Activated naive CD4-positive, alpha-beta T cell (primary cell): ENCODE data around the gene MRPL54.
"Not testable (repeated sequence)": the region's sequence is repeated elsewhere in the genome, so short reads cannot be mapped to it uniquely, and the experiment has no call there.

Experiments
- DNase-seq, 4 experiments: peaks; one replicate each; lab custom pipeline; 2025; lab: John Stamatoyannopoulos, UW

MRPL54 gene

DNA sequence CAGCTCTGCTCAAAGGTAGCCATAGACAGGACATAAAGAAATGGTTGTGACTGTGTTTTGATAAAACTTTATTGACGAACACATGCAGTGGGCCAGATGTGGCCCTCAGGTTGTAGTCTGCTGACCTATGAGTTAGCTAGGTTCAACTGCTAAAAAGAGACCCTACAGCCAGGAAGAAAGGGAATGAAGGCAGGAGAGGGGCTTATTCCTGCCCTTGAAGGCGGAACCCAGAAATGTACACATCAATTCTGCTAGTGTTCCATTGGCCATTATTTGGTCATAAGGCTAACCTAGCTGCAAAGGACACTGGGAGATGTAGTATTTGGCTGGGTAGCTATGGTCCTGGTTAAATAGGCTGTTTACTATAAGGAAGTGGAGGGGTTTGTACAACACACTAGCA lies 19.0 kb upstream of the MRPL54 start:
- no peak for DNase-seq

DNA sequence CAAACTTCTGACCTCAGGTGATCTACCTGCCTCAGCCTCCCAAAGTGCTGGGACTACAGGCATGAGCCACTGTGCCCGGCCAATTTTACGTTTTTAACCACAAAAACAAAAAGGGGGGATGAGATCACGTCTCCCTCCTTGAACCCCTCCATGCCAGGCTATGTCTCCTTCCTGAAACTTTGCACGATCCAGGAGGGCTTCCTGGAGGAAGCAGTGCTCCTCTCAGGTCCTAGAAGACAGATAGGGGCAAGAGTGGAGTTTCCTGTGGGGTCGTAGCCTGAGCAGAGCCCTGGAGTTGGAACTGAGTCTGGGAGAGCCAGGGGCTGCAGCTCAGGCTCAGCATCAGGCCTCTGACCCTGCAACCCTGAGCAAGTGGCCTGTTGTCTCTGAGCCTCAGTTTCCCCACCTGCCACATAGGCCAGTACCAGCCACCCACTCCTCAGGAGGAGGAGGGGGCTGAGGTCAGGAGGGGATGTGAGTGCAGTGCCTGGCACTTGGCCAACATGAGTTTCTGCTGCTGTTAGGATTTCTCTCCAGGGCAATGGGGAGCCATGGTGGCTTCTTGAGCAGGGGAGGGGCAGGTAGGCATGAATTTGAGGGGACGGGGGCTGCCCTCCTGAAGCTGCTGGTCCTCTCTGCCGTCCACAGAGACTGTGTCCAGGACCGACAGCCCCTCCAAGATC lies 17.0 kb upstream of the MRPL54 start:
- DNase-seq, result no peak

- no peak for DNase-seq
These were observed 16.0 kb upstream of the MRPL54 start for GRCh38 chr19:3746371-3747056.

DNA sequence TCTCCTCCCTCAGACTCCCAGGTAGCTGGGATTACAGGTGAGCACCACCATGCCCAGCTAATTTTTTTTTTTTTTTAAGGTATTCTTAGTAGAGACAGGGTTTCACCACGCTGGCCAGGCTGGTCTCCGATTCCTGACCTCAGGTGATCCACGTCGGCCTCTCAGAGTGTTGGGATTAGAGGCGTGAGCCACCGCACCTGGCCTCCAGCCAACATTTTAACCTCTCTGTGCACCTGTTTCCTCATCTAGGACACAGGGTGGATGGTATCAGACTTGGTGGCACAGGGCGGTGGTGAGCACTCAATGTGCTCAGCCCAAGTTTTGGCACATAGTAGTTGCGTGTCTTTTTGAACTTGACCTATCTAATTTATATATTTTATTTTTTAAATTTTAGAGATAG lies 13.5 kb upstream of the MRPL54 start:
- DNase-seq, result no peak

DNA sequence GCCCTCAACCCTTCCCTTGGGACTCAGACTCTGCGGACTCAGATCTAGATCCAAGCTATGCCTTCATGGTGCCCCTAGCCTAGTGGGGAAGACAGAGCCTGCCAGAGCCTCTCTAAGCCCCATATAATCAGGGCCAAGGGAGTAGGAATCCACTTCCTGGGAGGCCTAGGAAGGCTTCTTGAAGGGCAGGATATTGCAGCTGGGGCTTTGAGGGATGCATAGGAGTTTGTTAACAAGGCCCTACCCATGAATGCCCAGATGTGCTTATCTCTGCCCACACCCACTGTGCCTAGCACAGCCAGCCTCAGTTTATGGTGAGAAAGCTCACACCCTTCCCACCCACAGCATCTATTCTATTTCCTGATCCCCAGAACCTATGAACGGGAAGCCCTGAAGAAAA lies 12.3 kb upstream of the MRPL54 start:
- DNase-seq, result no peak

DNA sequence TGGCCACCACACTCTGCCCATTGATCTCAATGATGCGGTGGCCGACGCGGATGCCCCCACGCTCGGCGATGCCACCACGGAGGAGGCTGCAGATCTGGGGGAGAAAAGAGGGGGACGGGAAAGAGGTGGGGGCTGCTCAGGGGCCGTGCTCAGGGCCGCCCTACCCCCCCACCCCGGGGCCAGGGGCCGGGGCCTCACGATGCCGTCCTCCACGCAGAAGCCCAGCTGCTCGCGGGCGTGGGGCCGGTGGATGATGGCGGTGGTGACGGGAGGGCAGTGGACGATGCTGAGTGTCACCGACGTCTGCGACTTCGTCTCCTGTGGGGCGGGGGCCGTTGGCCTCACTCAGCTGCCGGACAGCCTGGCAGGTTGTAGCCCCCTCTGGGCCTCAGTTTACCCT lies 11.2 kb upstream of the MRPL54 start:
- no peak for DNase-seq

GRCh38 chr19:3752492-3752891 lies 10.0 kb upstream of the MRPL54 start:
- DNase-seq, result no peak

- no peak for DNase-seq
These were observed 8.7 kb upstream of the MRPL54 start for GRCh38 chr19:3753631-3754410.

GRCh38 chr19:3757705-3758104 lies 4.8 kb upstream of the MRPL54 start:
- not testable (repeated sequence) for DNase-seq

- not testable (repeated sequence) for DNase-seq
These were observed 4.2 kb upstream of the MRPL54 start for GRCh38 chr19:3758297-3758696.

GRCh38 chr19:3759482-3760254 lies 2.8 kb upstream of the MRPL54 start:
- DNase-seq, result no peak

GRCh38 chr19:3760871-3761361 lies 1.6 kb upstream of the MRPL54 start:
- DNase-seq, result no peak

DNA sequence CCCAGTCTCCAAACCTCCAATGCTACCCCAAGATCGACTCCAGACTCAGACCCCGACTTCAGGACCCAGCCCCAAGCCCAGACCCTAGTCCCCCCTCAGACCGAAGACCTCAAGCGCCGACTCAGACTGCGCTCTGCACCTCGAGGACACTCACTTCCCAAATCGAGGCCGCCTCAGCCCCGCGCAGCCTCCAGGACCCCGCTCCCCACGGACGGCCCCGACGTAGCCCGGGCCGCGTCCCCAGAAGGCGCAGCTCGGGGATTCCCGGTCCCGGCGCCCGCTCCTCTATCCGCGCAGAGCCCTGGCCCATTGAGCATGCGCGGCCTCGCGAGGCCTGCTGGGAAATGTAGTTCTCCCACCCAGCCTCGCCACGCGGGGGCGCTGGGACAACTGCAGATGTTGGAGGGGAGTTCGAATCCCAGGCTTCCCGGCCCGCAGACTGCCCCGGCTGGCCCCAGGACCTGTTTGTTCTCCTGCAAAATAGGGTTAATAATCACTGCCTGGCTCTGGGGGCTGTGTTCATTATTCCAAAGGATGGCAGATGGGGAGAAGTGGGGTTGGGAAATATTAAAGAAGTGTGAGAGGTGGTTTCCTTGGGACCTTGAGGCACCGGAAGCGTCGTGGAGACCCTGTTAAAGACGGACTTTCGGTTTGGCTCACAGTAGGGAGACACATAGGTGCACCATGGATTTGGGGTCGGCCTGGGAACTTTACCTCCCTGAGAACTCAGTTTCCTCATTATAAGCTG lies 926 bp upstream of the MRPL54 start, which contains the start of gene APBA3:
TSS of gene APBA3 (minus strand) at position 311 of the 748 bp plus-strand sequence. CDS start 1,428 bp downstream, outside the sequence.
- peak; percentile 92 to 97 (median 96) for DNase-seq

GRCh38 chr19:3762130-3762473 lies 380 bp upstream of the MRPL54 start:
- no peak for DNase-seq

- DNase-seq, result no peak
These were observed 2.6 kb downstream of the MRPL54 start for GRCh38 chr19:3765121-3765520.

GRCh38 chr19:3765757-3766156 lies 3.3 kb downstream of the MRPL54 start:
- not testable (repeated sequence) for DNase-seq

- DNase-seq, result no peak
These were observed 4.0 kb downstream of the MRPL54 start for GRCh38 chr19:3766520-3766919.

DNA sequence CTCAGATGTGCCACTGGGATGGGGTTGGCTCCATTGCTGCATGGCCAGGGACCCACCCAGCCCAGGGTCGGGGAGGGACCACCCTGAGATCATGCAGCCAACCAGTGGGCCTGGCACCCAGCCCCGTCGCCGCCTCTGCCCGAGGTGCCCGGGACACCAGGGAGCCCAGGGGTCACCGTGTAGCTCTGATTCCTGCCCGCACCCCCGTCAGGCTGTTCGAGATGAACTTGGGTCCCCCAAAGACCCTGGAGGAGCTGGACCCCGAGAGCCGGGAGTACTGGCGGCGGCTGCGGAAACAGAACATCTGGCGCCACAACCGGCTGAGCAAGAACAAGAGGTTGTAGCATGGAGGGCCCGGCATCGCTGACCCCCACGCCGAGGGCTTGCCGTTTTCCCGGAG lies 4.6 kb downstream of the MRPL54 start:
- DNase-seq, result no peak

GRCh38 chr19:3768015-3768747 lies 5.7 kb downstream of the MRPL54 start:
- DNase-seq, result no peak

DNA sequence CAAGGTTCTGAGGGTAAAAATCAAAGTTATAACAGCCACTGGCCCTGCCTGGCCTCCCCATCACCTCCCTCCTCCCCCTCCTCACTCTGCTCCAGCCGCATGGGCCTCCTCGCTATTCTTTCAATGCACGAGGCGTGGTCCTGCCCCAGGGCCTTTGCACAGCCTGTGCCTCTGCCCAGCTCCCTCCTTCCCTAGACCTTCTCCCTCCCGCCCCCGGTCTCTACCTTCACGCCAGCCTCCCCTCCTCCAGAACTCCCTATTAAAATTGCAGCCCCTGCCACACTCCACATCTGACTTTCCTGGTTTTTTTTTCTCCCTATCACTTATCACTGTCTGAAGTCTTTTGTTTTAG lies 6.2 kb downstream of the MRPL54 start:
- DNase-seq, result no peak

DNA sequence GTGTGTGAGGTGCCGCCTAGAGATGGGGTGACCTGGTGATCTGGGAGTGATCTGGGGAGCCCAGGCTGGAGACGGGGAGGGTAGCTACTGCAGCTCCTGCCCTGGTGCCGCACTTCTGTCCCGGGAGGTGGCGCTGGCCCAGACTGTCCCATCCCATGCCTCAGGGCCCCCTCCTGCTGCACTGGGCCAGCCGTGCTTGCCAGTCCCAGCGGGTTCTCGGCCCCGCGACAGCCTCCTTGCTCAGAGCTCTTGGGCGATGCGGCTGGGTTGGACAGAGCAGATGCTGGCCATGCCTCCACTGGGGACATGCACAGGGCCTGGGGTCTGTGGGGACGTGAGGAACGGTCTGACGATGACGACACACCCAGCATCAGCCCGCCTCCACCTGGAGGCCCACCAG lies 7.0 kb downstream of the MRPL54 start:
- DNase-seq, result no peak
